SK-N-SH treated with all-trans-retinoic acid at 6 μM for 48 hours (cell line): ENCODE measurements around the gene DRC1.

Source experiments
- ATAC-seq: fragments of 200-7000 bp; cut with Tn5 transposase; 3 replicates; pipeline ENCODE4 v1.9.1; 2020; ENCODE audit warnings: mild to moderate bottlenecking, moderate library complexity
- ARNTL ChIP-seq: fragments of 450-650 bp; formaldehyde crosslinking; IDR thresholded peaks from 2 replicates; pipeline ENCODE4 v1.5.0; 2020; ENCODE audit warnings: low read depth, mild to moderate bottlenecking, moderate library complexity, borderline replicate concordance
- BACH2 ChIP-seq: fragments of 250-450 bp; sonication (Bioruptor Pico); IDR thresholded peaks from 2 replicates; pipeline ENCODE4 v1.9.0; 2021; ENCODE audit warnings: mild to moderate bottlenecking, borderline replicate concordance
- CREB5 ChIP-seq: fragments of 250-450 bp; sonication (Bioruptor Pico); IDR thresholded peaks from 2 replicates; pipeline ENCODE4 v1.5.1; 2020; ENCODE audit warnings: low read depth, mild to moderate bottlenecking, moderate library complexity
- CSDC2 ChIP-seq: fragments of 250-450 bp; sonication (Bioruptor Pico); IDR thresholded peaks from 2 replicates; pipeline ENCODE4 v1.5.0; 2020; ENCODE audit warnings: mild to moderate bottlenecking, moderate library complexity
- CSRNP3 ChIP-seq: fragments of 250-450 bp; sonication (Bioruptor Pico); IDR thresholded peaks from 2 replicates; pipeline ENCODE4 v1.5.1; 2021; ENCODE audit warnings: mild to moderate bottlenecking, moderate library complexity
- GLIS3 ChIP-seq: fragments of 250-450 bp; sonication (Bioruptor Pico); IDR thresholded peaks from 2 replicates; pipeline ENCODE4 v1.5.0; 2020; ENCODE audit warnings: mild to moderate bottlenecking, moderate library complexity
- ISL1 ChIP-seq: fragments of 250-450 bp; sonication (Bioruptor Pico); IDR thresholded peaks from 2 replicates; pipeline ENCODE4 v2.1.2; 2022; ENCODE audit warnings: mild to moderate bottlenecking, moderate library complexity
- OSR1 ChIP-seq: fragments of 250-450 bp; sonication (Bioruptor Pico); IDR thresholded peaks from 2 replicates; pipeline ENCODE4 v1.8.0; 2022; ENCODE audit warnings: moderate library complexity, mild to moderate bottlenecking, inconsistent platforms
- PATZ1 ChIP-seq: fragments of 250-450 bp; sonication (Bioruptor Pico); IDR thresholded peaks from 2 replicates; pipeline ENCODE4 v1.8.0; 2020; ENCODE audit warnings: mild to moderate bottlenecking, moderate library complexity, borderline replicate concordance
- POU6F1 ChIP-seq: fragments of 250-450 bp; sonication (Bioruptor Pico); IDR thresholded peaks from 2 replicates; pipeline ENCODE4 v1.8.0; 2021; ENCODE audit warnings: low read depth, mild to moderate bottlenecking, moderate library complexity, borderline replicate concordance
- PPARA ChIP-seq: fragments of 250-450 bp; sonication (Bioruptor Pico); IDR thresholded peaks from 2 replicates; pipeline ENCODE4 v1.5.0; 2020; ENCODE audit warnings: mild to moderate bottlenecking, borderline replicate concordance
- RARB ChIP-seq: fragments of 250-450 bp; sonication (Bioruptor Pico); IDR thresholded peaks from 2 replicates; pipeline ENCODE4 v1.8.0; 2021; ENCODE audit warnings: mild to moderate bottlenecking, moderate library complexity
- SNAI2 ChIP-seq: fragments of 250-450 bp; sonication (Bioruptor Pico); IDR thresholded peaks from 2 replicates; pipeline ENCODE4 v1.5.0; 2020; ENCODE audit warnings: mild to moderate bottlenecking, moderate library complexity
- TCF4 ChIP-seq: fragments of 250-450 bp; sonication (Bioruptor Pico); IDR thresholded peaks from 2 replicates; pipeline ENCODE4 v1.8.0; 2021; ENCODE audit warnings: mild to moderate bottlenecking, moderate library complexity, borderline replicate concordance
- TOX ChIP-seq: fragments of 250-450 bp; sonication (Bioruptor Pico); IDR thresholded peaks from 2 replicates; pipeline ENCODE4 v1.8.0; 2021; ENCODE audit warnings: mild to moderate bottlenecking, moderate library complexity, borderline replicate concordance
- TSHZ2 ChIP-seq: fragments of 250-450 bp; sonication (Bioruptor Pico); IDR thresholded peaks from 2 replicates; pipeline ENCODE4 v1.5.0; 2020; ENCODE audit warnings: mild to moderate bottlenecking, moderate library complexity
- ZFP3 ChIP-seq: fragments of 250-450 bp; sonication (Bioruptor Pico); IDR thresholded peaks from 2 replicates; pipeline ENCODE4 v1.5.0; 2020; ENCODE audit warnings: mild to moderate bottlenecking, moderate library complexity
- ZFP30 ChIP-seq: fragments of 450-650 bp; formaldehyde crosslinking; IDR thresholded peaks from 2 replicates; pipeline ENCODE4 v1.5.0; 2022; ENCODE audit warnings: mild to moderate bottlenecking, moderate library complexity
- ZNF565 ChIP-seq: fragments of 450-650 bp; formaldehyde crosslinking; conservative IDR thresholded peaks from 2 replicates; pipeline ENCODE4 v1.5.0; 2020; ENCODE audit warnings: low read depth, mild to moderate bottlenecking, moderate library complexity
- ZNF70 ChIP-seq: fragments of 450-650 bp; formaldehyde crosslinking; IDR thresholded peaks from 2 replicates; pipeline ENCODE4 v1.5.0; 2020; ENCODE audit warnings: mild to moderate bottlenecking, moderate library complexity
- ZNF8 ChIP-seq: fragments of 450-650 bp; formaldehyde crosslinking; IDR thresholded peaks from 2 replicates; pipeline ENCODE4 v1.5.0; 2020; ENCODE audit warnings: mild to moderate bottlenecking, moderate library complexity

DRC1 gene

GRCh38 chr2:26356111-26356510 lies 45.6 kb upstream of the DRC1 start:
- TF ChIP-seq ZFP30 (CRISPR knock-in tag) = no peak
- TF ChIP-seq CSRNP3 (CRISPR knock-in tag) = no peak
- no peak for TF ChIP-seq SNAI2
- no peak for TF ChIP-seq CSDC2 (CRISPR knock-in tag)
- no peak for TF ChIP-seq PPARA (CRISPR knock-in tag)
- TF ChIP-seq ZNF70 (CRISPR knock-in tag) = no peak
- no peak for TF ChIP-seq POU6F1
- no peak for ATAC-seq

- TF ChIP-seq ZNF8 (CRISPR knock-in tag) (no peak), GLIS3 (CRISPR knock-in tag) (no peak), BACH2 (no peak), ZNF565 (no peak), TCF4 (CRISPR knock-in tag) (no peak), ARNTL (CRISPR knock-in tag) (no peak), CSDC2 (CRISPR knock-in tag) (no peak), RARB (CRISPR knock-in tag) (no peak), PPARA (CRISPR knock-in tag) (no peak), CSRNP3 (CRISPR knock-in tag) (no peak), ZFP3 (no peak), ISL1 (no peak)
- ATAC-seq = no peak
These were observed 44.9 kb upstream of the DRC1 start for GRCh38 chr2:26356771-26357170.

GRCh38 chr2:26359886-26360473 lies 41.7 kb upstream of the DRC1 start:
- ATAC-seq = no peak
- TF ChIP-seq ZNF8 (CRISPR knock-in tag) = no peak
- no peak for TF ChIP-seq OSR1
- no peak for TF ChIP-seq POU6F1
- TF ChIP-seq ZNF70 (CRISPR knock-in tag) = no peak
- no peak for TF ChIP-seq BACH2
- TF ChIP-seq ISL1 = no peak
- no peak for TF ChIP-seq PATZ1
- no peak for TF ChIP-seq SNAI2
- TF ChIP-seq CREB5 (CRISPR knock-in tag) = no peak
- no peak for TF ChIP-seq ZFP3
- TF ChIP-seq ARNTL (CRISPR knock-in tag) = no peak
- no peak for TF ChIP-seq TCF4 (CRISPR knock-in tag)
- no peak for TF ChIP-seq PPARA (CRISPR knock-in tag)

- TF ChIP-seq OSR1 (no peak), ZNF565 (no peak), ARNTL (CRISPR knock-in tag) (no peak), CREB5 (CRISPR knock-in tag) (no peak), PPARA (CRISPR knock-in tag) (no peak), TCF4 (CRISPR knock-in tag) (no peak), ZFP30 (CRISPR knock-in tag) (no peak), TOX (no peak), CSDC2 (CRISPR knock-in tag) (no peak), GLIS3 (CRISPR knock-in tag) (no peak), BACH2 (no peak), TSHZ2 (no peak), ZNF70 (CRISPR knock-in tag) (no peak)
These were observed 38.4 kb upstream of the DRC1 start for GRCh38 chr2:26363323-26363722.

More at GRCh38 chr2:26363323-26363722, 38.4 kb upstream of the DRC1 start:
- peak; percentile 90 for ATAC-seq
